Measurements from ENCODE around the gene ARPC2. TPM values are rescaled to one million over a fixed set of nuclear protein-coding genes. Genes with fewer than 3 reads are reported as not detected.
"Not testable (repeated sequence)": the region's sequence is repeated elsewhere in the genome, so short reads cannot be mapped to it uniquely, and the experiment has no call there.

Gene ARPC2
- total and polyA plus RNA-seq, 2 donors: 292 to 368 TPM

- WGBS: 98% methylated on average over 6 of the region's 6 CpGs
- H3K4me1 ChIP-seq (ENCODE audit: control insufficient read depth in 2 of 2, insufficient read depth in 2 of 2, low read length in 2 of 2): peaks cover 14 to 25% of the 10 kb centered on the region in 2 donors
These were observed 50.3 kb downstream of the ARPC2 start for GRCh38 chr2:218267259-218267658.

DNA sequence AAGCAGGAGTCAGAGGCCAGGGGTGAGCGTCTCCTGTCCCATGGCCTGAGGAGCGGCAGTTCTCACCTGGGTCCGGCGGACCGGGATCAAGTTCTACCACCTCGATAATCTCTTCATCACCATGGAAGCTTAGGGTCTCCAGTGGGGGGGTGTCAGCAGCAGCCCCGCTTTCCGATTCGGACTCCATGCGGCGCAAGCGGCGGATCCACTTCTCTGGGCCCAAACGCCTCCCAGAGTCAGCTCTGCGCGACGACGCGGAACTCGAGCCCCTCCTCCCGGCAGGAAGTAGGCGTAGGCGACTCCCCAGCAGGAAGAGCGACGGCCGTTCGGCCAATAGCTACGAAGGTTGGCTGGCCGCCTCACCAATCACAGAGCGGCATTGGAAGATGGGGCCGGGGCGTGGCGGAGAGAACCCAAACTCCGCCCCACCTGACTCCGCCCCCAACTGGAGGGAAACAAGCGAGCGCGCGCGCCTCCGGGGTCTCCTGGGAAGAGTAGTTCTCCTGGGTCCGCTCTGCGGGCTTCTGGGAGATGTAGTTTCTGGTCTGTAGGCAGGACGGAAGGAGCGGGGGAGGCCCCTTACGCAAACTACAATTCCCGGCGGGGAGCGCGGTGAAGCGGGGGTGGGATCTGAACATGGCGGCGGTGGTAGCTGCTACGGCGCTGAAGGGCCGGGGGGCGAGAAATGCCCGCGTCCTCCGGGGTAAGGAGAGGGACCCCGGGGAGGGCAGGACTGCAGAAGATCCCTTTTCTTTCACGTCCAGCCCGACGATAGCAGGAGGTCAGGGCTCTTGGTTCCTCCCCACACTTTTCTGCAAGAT lies 53.1 kb downstream of the ARPC2 start, which contains the start of the genes AAMP and PNKD:
TSS of gene AAMP (minus strand) at position 238 of the 821 bp plus-strand sequence. CDS start at position 187, 51 bp downstream.
TSS of gene PNKD (plus strand) at position 620 of the 821 bp plus-strand sequence. CDS start at position 637, 17 bp downstream.
- peaks cover 0 to 7% of the 10 kb centered on the region in 2 donors for H3K9me3 ChIP-seq (ENCODE audit: control insufficient read depth in 2 of 2, insufficient read depth in 1 of 2, low read length in 1 of 2)
- H3K4me3 ChIP-seq (ENCODE audit: low read length in 2 of 2): peak within 1 kb of the TSS; percentile 86 to 93
- peaks cover 43 to 45% of the 10 kb centered on the region in 2 donors for H3K36me3 ChIP-seq (ENCODE audit: control insufficient read depth in 2 of 2, insufficient read depth in 2 of 2, low read length in 1 of 2)
- under 1% methylated on average over 64 of the region's 64 CpGs for WGBS
- DNase-seq (ENCODE audit: low read depth in 6 of 9, low spot score in 9 of 9): peak; percentile 97 to 100 (median 100)
- peak within 1 kb of the TSS; percentile 64 to 74 for H3K27ac ChIP-seq (ENCODE audit: low read depth in 1 of 2, low read length in 1 of 2)
- no peaks in the 10 kb centered on the region for H3K27me3 ChIP-seq (ENCODE audit: control insufficient read depth in 2 of 2, insufficient read depth in 1 of 2, low read length in 1 of 2)
- peaks cover 14 to 30% of the 10 kb centered on the region in 2 donors for H3K4me1 ChIP-seq (ENCODE audit: control insufficient read depth in 2 of 2, insufficient read depth in 2 of 2, low read length in 2 of 2)

More at GRCh38 chr2:218267259-218267658, 50.3 kb downstream of the ARPC2 start:
- H3K4me3 ChIP-seq (ENCODE audit: low read length in 2 of 2): no peak overlapping the region
- no peaks in the 10 kb centered on the region for H3K27me3 ChIP-seq (ENCODE audit: control insufficient read depth in 2 of 2, insufficient read depth in 1 of 2, low read length in 1 of 2)
- no peak overlapping the region for H3K27ac ChIP-seq (ENCODE audit: low read depth in 1 of 2, low read length in 1 of 2)
- no peak for DNase-seq (ENCODE audit: low read depth in 6 of 9, low spot score in 9 of 9)
- peaks cover 47 to 48% of the 10 kb centered on the region in 2 donors for H3K36me3 ChIP-seq (ENCODE audit: control insufficient read depth in 2 of 2, insufficient read depth in 2 of 2, low read length in 1 of 2)
- H3K9me3 ChIP-seq (ENCODE audit: control insufficient read depth in 2 of 2, insufficient read depth in 1 of 2, low read length in 1 of 2): peaks cover 0 to 7% of the 10 kb centered on the region in 2 donors

GRCh38 chr2:218270721-218271486 lies 53.9 kb downstream of the ARPC2 start:
- no peak for DNase-seq (ENCODE audit: low read depth in 6 of 9, low spot score in 9 of 9)
- Histone ChIP-seq H3K4me3 (ENCODE audit: low read length in 2 of 2) (peak overlapping the region; percentile 86 to 93), H3K27ac (ENCODE audit: low read depth in 1 of 2, low read length in 1 of 2) (peak overlapping the region; percentile 45 to 53), H3K4me1 (ENCODE audit: control insufficient read depth in 2 of 2, insufficient read depth in 2 of 2, low read length in 2 of 2) (peaks cover 14 to 30% of the 10 kb centered on the region in 2 donors), H3K27me3 (ENCODE audit: control insufficient read depth in 2 of 2, insufficient read depth in 1 of 2, low read length in 1 of 2) (no peaks in the 10 kb centered on the region), H3K9me3 (ENCODE audit: control insufficient read depth in 2 of 2, insufficient read depth in 1 of 2, low read length in 1 of 2) (peaks cover 0 to 7% of the 10 kb centered on the region in 2 donors), H3K36me3 (ENCODE audit: control insufficient read depth in 2 of 2, insufficient read depth in 2 of 2, low read length in 1 of 2) (peaks cover 43 to 45% of the 10 kb centered on the region in 2 donors)
- WGBS: 12% methylated on average over 23 of the region's 23 CpGs

- DNase-seq (ENCODE audit: low read depth in 6 of 9, low spot score in 9 of 9): no peak
- H3K27ac ChIP-seq (ENCODE audit: low read depth in 1 of 2, low read length in 1 of 2): no peak overlapping the region
- no peaks in the 10 kb centered on the region for H3K27me3 ChIP-seq (ENCODE audit: control insufficient read depth in 2 of 2, insufficient read depth in 1 of 2, low read length in 1 of 2)
- H3K4me1 ChIP-seq (ENCODE audit: control insufficient read depth in 2 of 2, insufficient read depth in 2 of 2, low read length in 2 of 2): peaks cover 14 to 30% of the 10 kb centered on the region in 2 donors
- peak overlapping the region in 1 of 2 donors; percentile 93 for H3K4me3 ChIP-seq (ENCODE audit: low read length in 2 of 2)
- WGBS: 84% methylated on average over 4 of the region's 4 CpGs
- peaks cover 0 to 7% of the 10 kb centered on the region in 2 donors for H3K9me3 ChIP-seq (ENCODE audit: control insufficient read depth in 2 of 2, insufficient read depth in 1 of 2, low read length in 1 of 2)
- peaks cover 43 to 45% of the 10 kb centered on the region in 2 donors for H3K36me3 ChIP-seq (ENCODE audit: control insufficient read depth in 2 of 2, insufficient read depth in 2 of 2, low read length in 1 of 2)
These were observed 54.5 kb downstream of the ARPC2 start for GRCh38 chr2:218271487-218271797.

DNA sequence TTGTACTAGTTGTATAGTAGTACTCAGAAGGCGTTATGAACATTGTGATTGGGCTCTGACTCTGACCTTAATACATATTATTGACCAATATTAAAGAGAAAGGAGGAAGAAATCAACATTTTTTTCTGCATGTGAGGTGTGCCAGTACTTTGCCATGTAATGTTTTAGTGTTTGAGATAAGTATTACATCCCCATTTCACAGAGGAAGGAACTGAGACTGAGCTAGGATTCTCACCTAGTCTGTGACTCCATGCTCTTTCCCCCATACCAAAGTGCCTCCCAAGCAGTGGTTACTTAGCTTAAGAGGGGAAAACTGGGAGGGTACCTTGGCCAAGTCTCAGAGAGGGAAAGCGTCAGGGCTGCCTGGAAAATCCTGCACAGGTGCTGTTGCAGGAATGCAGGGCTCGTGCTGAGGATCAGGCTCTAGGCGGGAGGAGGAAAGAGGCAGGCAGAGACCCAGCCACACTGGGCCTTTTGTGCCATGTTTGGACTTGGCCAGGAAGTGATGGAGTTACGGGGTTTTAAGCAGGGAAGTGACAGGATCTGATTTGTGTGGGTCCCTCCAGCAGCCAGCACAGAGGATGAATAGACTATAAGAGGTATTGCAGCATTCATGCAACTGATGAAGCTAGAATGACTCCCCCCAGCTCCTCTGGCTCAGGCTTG lies 55.0 kb downstream of the ARPC2 start:
- no peak overlapping the region for H3K4me3 ChIP-seq (ENCODE audit: low read length in 2 of 2)
- H3K27ac ChIP-seq (ENCODE audit: low read depth in 1 of 2, low read length in 1 of 2): peak overlapping the region in 1 of 2 donors; percentile 52
- H3K36me3 ChIP-seq (ENCODE audit: control insufficient read depth in 2 of 2, insufficient read depth in 2 of 2, low read length in 1 of 2): peaks cover 42 to 45% of the 10 kb centered on the region in 2 donors
- peaks cover 0 to 7% of the 10 kb centered on the region in 2 donors for H3K9me3 ChIP-seq (ENCODE audit: control insufficient read depth in 2 of 2, insufficient read depth in 1 of 2, low read length in 1 of 2)
- DNase-seq (ENCODE audit: low read depth in 6 of 9, low spot score in 9 of 9): no peak
- H3K4me1 ChIP-seq (ENCODE audit: control insufficient read depth in 2 of 2, insufficient read depth in 2 of 2, low read length in 2 of 2): peaks cover 14 to 30% of the 10 kb centered on the region in 2 donors
- H3K27me3 ChIP-seq (ENCODE audit: control insufficient read depth in 2 of 2, insufficient read depth in 1 of 2, low read length in 1 of 2): no peaks in the 10 kb centered on the region
- WGBS: 90% methylated on average over 5 of the region's 5 CpGs

DNA sequence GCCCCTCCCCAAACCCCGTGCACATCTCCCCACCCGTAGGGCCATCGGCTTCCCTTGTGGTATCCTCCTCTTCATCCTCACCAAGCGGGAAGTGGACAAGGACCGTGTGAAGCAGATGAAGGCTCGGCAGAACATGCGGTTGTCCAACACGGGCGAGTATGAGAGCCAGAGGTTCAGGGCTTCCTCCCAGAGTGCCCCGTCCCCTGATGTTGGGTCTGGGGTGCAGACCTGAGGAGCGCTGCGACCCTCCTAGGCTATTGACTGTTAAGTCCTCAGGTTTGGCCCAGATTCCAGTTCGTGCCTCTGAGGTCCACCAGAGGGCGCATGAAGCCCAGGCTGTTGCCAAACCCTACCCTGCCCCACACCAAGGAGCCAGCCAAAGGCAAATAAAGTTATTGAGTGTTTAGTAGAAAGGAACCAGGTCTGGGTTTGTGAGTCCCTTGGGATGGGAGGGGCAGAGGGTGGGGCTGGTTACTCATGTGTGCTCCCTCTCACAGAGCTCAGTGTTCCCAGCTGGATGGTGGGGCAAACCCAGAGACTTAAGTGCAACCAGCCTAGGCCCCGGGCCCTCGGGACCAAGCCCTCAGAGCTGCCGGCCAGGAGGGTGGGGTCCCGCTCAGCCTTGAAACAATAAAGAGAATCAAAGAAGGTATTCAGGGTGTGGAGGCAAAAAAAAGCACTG lies 55.7 kb downstream of the ARPC2 start:
- H3K9me3 ChIP-seq (ENCODE audit: control insufficient read depth in 2 of 2, insufficient read depth in 1 of 2, low read length in 1 of 2): peaks cover 0 to 7% of the 10 kb centered on the region in 2 donors
- 60% methylated on average over 18 of the region's 18 CpGs for WGBS
- DNase-seq (ENCODE audit: low read depth in 6 of 9, low spot score in 9 of 9): peak; percentile 49 to 87 (median 73)
- H3K27ac ChIP-seq (ENCODE audit: low read depth in 1 of 2, low read length in 1 of 2): peak overlapping the region in 1 of 2 donors; percentile 52
- H3K36me3 ChIP-seq (ENCODE audit: control insufficient read depth in 2 of 2, insufficient read depth in 2 of 2, low read length in 1 of 2): peaks cover 45 to 46% of the 10 kb centered on the region in 2 donors
- H3K27me3 ChIP-seq (ENCODE audit: control insufficient read depth in 2 of 2, insufficient read depth in 1 of 2, low read length in 1 of 2): no peaks in the 10 kb centered on the region
- no peak overlapping the region for H3K4me3 ChIP-seq (ENCODE audit: low read length in 2 of 2)
- H3K4me1 ChIP-seq (ENCODE audit: control insufficient read depth in 2 of 2, insufficient read depth in 2 of 2, low read length in 2 of 2): peaks cover 14 to 30% of the 10 kb centered on the region in 2 donors

DNA sequence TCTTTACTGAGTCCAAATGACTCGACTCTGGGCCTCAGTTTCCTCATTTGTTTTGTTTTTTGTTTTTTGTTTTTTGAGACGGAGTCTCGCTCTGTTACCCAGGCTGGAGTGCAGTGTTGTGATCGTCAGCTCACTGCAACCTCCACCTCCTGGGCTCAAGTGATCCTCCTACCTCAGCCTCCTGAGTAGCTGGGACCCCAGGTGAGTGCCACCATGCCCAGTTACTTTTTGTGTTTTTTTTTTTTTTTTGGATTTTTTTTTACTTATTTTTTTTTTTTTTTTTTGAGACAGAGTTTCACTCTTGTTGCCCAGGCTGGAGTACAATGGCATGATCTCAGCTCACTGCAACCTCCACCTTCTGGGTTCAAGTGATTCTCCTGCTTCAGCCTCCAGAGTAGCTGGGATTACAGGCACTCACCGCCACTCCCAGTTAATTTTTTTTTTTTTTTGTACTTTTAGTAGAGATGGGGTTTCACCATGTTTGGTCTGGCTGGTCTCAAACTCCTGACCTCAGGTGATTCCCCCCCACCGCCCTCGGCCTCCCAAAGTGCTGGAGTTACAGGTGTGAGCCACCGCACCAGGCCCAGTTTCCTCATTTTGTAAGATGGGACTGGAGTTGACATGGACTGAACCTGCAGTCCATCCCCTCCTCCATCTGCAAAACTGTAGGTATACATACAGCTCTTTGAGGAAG lies 56.4 kb downstream of the ARPC2 start:
- not testable (repeated sequence) for H3K27ac ChIP-seq (ENCODE audit: low read depth in 1 of 2, low read length in 1 of 2); H3K27me3 ChIP-seq (ENCODE audit: control insufficient read depth in 2 of 2, insufficient read depth in 1 of 2, low read length in 1 of 2); H3K4me3 ChIP-seq (ENCODE audit: low read length in 2 of 2); H3K9me3 ChIP-seq (ENCODE audit: control insufficient read depth in 2 of 2, insufficient read depth in 1 of 2, low read length in 1 of 2); DNase-seq (ENCODE audit: low read depth in 6 of 9, low spot score in 9 of 9)
- Histone ChIP-seq H3K36me3 (ENCODE audit: control insufficient read depth in 2 of 2, insufficient read depth in 2 of 2, low read length in 1 of 2) (peaks cover 51 to 53% of the 10 kb centered on the region in 2 donors), H3K4me1 (ENCODE audit: control insufficient read depth in 2 of 2, insufficient read depth in 2 of 2, low read length in 2 of 2) (peaks cover 14 to 30% of the 10 kb centered on the region in 2 donors)
- WGBS: 98% methylated on average over 8 of the region's 8 CpGs

DNA sequence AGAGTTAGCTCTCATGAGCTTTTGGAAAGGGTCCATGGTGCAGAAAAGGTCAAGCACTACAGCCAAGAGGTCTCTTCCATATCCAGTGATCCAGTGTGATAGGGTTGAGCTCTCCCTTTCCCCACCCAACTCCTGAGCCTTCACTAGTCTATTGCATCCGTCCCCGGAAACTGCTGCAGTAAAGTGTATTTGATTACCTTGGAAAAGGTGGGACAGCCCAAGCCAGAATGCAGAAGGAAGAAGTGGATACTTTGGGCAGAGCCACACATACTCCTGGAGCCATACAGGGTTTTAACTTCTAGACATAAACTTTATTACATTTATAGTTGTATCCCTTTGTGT lies 56.9 kb downstream of the ARPC2 start:
- 95% methylated on average over 2 of the region's 2 CpGs for WGBS
- Histone ChIP-seq H3K36me3 (ENCODE audit: control insufficient read depth in 2 of 2, insufficient read depth in 2 of 2, low read length in 1 of 2) (peaks cover 57% of the 10 kb centered on the region in 2 donors), H3K27me3 (ENCODE audit: control insufficient read depth in 2 of 2, insufficient read depth in 1 of 2, low read length in 1 of 2) (no peaks in the 10 kb centered on the region), H3K4me1 (ENCODE audit: control insufficient read depth in 2 of 2, insufficient read depth in 2 of 2, low read length in 2 of 2) (peaks cover 14 to 29% of the 10 kb centered on the region in 2 donors), H3K27ac (ENCODE audit: low read depth in 1 of 2, low read length in 1 of 2) (no peak overlapping the region), H3K9me3 (ENCODE audit: control insufficient read depth in 2 of 2, insufficient read depth in 1 of 2, low read length in 1 of 2) (peaks cover 0 to 7% of the 10 kb centered on the region in 2 donors), H3K4me3 (ENCODE audit: low read length in 2 of 2) (no peak overlapping the region)
- DNase-seq (ENCODE audit: low read depth in 6 of 9, low spot score in 9 of 9): no peak

All from thymus (tissue), 11 donors.